B cell (primary cell): ENCODE results near the gene ARPC4. TPM values are rescaled to one million over a fixed set of nuclear protein-coding genes. Genes with fewer than 3 reads are reported as not detected.

ENCODE experiments used
- ATAC-seq: fragments of 200-7000 bp; cut with Tn5 transposase; one replicate; pipeline ENCODE4 v1.10.0; 2021; ENCODE audit warnings: low read depth, mild to moderate bottlenecking, moderate number of reproducible peaks, moderate library complexity
- CTCF ChIA-PET: fragments of 350-600 bp; sonication (Branson Sonifier 250); formaldehyde crosslinking; loops from one replicate; lab custom pipeline; 2021; ENCODE audit warnings: antibody characterized with exemption, inconsistent platforms; lab: Charles Lee
- POLR2A ChIA-PET: fragments of 350-600 bp; sonication (Branson Sonifier 250); formaldehyde crosslinking; loops from one replicate; lab custom pipeline; 2021; ENCODE audit warnings: antibody characterized with exemption; lab: Charles Lee
- DNase-seq: peaks from one replicate; pipeline ENCODE4 v3.0.0; 2013
- H2AFZ ChIP-seq: 2 replicates; pipeline ENCODE4 v1.6.1; 2012; ENCODE audit warnings: mild to moderate bottlenecking, low read depth, low read length; ENCODE audit not compliant: insufficient read depth, poor library complexity, severe bottlenecking
- H3K27ac ChIP-seq, 2 donors: 1 replicate in 1 of 2; 2 replicates in 1 of 2; pipeline ENCODE4 v1.5.1; 2012 to 2013; ENCODE audit warnings: low read length in 2 of 2, mild to moderate bottlenecking in 2 of 2, moderate library complexity in 1 of 2
- H3K27me3 ChIP-seq, 4 experiments: fragments of 200-600 bp in 1 of 4; sonication (generic) in 1 of 4; replicated peaks in 1 of 4; 1 replicate in 2 of 4; 2 replicates in 2 of 4; pipeline versions ENCODE4 v1.6.1 to v1.7.0; 2013 to 2016; ENCODE audit warnings: low read length in 3 of 4, mild to moderate bottlenecking in 2 of 4, mixed read lengths in 1 of 4, moderate library complexity in 1 of 4; ENCODE audit not compliant: insufficient read depth in 4 of 4, control insufficient read depth in 3 of 4; ENCODE audit errors: control extremely low read depth in 1 of 4
- H3K36me3 ChIP-seq, 2 experiments: replicated peaks in 1 of 2; 1 replicate in 1 of 2; 2 replicates in 1 of 2; pipeline versions ENCODE4 v1.6.1 to v1.7.1; 2013; ENCODE audit warnings: low read length in 1 of 2; ENCODE audit not compliant: insufficient read depth in 2 of 2, control insufficient read depth in 1 of 2; ENCODE audit errors: control extremely low read depth in 1 of 2, extremely low read depth in 1 of 2
- H3K4me1 ChIP-seq, 2 donors: fragments of 200-600 bp in 1 of 2; sonication (generic) in 1 of 2; 1 replicate in 1 of 2; 2 replicates in 1 of 2; pipeline versions ENCODE4 v1.5.1 to v1.6.1; 2013 to 2017; ENCODE audit warnings: low read length in 2 of 2; ENCODE audit not compliant: control insufficient read depth in 2 of 2, insufficient read depth in 2 of 2
- H3K4me2 ChIP-seq: replicated peaks from 2 replicates; pipeline ENCODE3; 2012; ENCODE audit warnings: mild to moderate bottlenecking, low read depth, low read length; ENCODE audit not compliant: poor library complexity, severe bottlenecking
- H3K4me3 ChIP-seq, 5 experiments: fragments of 200-600 bp in 1 of 5; sonication (generic) in 1 of 5; 1 replicate in 3 of 5; 2 replicates in 2 of 5; pipeline versions ENCODE4 v1.5.1 to v1.7.0; 2011 to 2016; ENCODE audit warnings: low read length in 4 of 5, mild to moderate bottlenecking in 4 of 5, low read depth in 2 of 5, control low read depth in 1 of 5, moderate library complexity in 1 of 5; ENCODE audit not compliant: insufficient read depth in 1 of 5; ENCODE audit errors: control extremely low read depth in 1 of 5, extremely low read depth in 1 of 5
- H3K79me2 ChIP-seq: fragments of 200-600 bp; sonication (generic); one replicate; pipeline ENCODE4 v1.6.0; 2016; ENCODE audit warnings: low read length; ENCODE audit not compliant: control insufficient read depth, insufficient read depth
- H3K9ac ChIP-seq: fragments of 200-600 bp; sonication (generic); 2 replicates; pipeline ENCODE4 v1.6.1; 2017; ENCODE audit warnings: mild to moderate bottlenecking, low read length, moderate library complexity
- H3K9me3 ChIP-seq, 3 donors: one replicate each; pipeline versions ENCODE4 v1.6.1 to v1.7.1; 2013; ENCODE audit warnings: low read length in 2 of 3; ENCODE audit not compliant: control insufficient read depth in 2 of 3, insufficient read depth in 1 of 3; ENCODE audit errors: control extremely low read depth in 1 of 3
- H4K20me1 ChIP-seq: 2 replicates; pipeline ENCODE4 v1.6.0; 2012; ENCODE audit warnings: mild to moderate bottlenecking, low read length; ENCODE audit not compliant: insufficient read depth, control insufficient read depth, poor library complexity, severe bottlenecking
- H3K27ac Mint-ChIP-seq: one replicate; pipeline ENCODE4 v1.8.0; 2021; ENCODE audit warnings: mixed read lengths
- H3K27me3 Mint-ChIP-seq: one replicate; pipeline ENCODE4 v1.8.0; 2021; ENCODE audit warnings: mixed read lengths
- H3K4me1 Mint-ChIP-seq: one replicate; pipeline ENCODE4 v1.8.0; 2021; ENCODE audit warnings: mixed read lengths
- H3K4me3 Mint-ChIP-seq: one replicate; pipeline ENCODE4 v1.8.0; 2021; ENCODE audit warnings: mixed read lengths
- H3K9me3 Mint-ChIP-seq: one replicate; pipeline ENCODE4 v1.8.0; 2022; ENCODE audit warnings: mixed read lengths; ENCODE audit not compliant: insufficient read depth
- CTCF ChIP-seq: fragments of 200-600 bp; IDR thresholded peaks from one replicate; pipeline ENCODE4 v1.8.0; 2022; ENCODE audit warnings: antibody characterized with exemption, mild to moderate bottlenecking
- EZH2 ChIP-seq: IDR thresholded peaks from 2 replicates; pipeline ENCODE4 v1.6.1; 2012; ENCODE audit warnings: borderline replicate concordance, low read depth, mild to moderate bottlenecking, moderate library complexity, low read length; ENCODE audit not compliant: insufficient read depth, poor library complexity, severe bottlenecking
- WGBS: methylation state at CpG from one replicate; pipeline ENCODE4 v1.1.5; 2013; ENCODE audit warnings: missing lambda C conversion rate; ENCODE audit not compliant: insufficient coverage; 5-methylcytosine and 5-hydroxymethylcytosine counted together
- intact Hi-C: fragments of 100-400 bp; cut with micrococcal nuclease; formaldehyde crosslinking; loops from one replicate; pipeline ENCODE4 v1.10.0; 2022
- polyA plus RNA-seq: library from polyadenylated mRNA; depleted of rRNA; stranded (reverse); fragments of >200 nt; gene quantifications from 2 replicates; pipeline ENCODE4 v1.2.3, GENCODE V29; 2012
- total RNA-seq, 2 donors: library from RNA; stranded (reverse); fragments of 120-200 nt in 1 of 2; gene quantifications; 1 replicate in 1 of 2; 2 replicates in 1 of 2; pipeline versions ENCODE4 v1.2.3 to v1.2.4, GENCODE V29; 2013 to 2022

The ARPC4 gene
- total and polyA plus RNA-seq, 2 donors (not counting 1 experiment from before 2014, with no cell fraction given), result 110 to 174 TPM

- H3K9ac ChIP-seq, result no peak overlapping the region
- H3K4me2 ChIP-seq, result no peak overlapping the region
- intact Hi-C loops, result no loop called here
- POLR2A ChIA-PET, result interaction anchor here (0.6 kb wide), 1 partner anchor 140 kb away, joined by 3 read pairs; no protein-coding TSS in a partner anchor
- 93% methylated on average over 6 of the region's 7 CpGs for WGBS
- TF ChIP-seq EZH2 (no peak), CTCF (no peak)
- Mint-ChIP-seq H3K4me1 (peaks cover 31% of the 10 kb centered on the region), H3K27ac (no peak overlapping the region), H3K9me3 (no peaks in the 10 kb centered on the region), H3K27me3 (no peaks in the 10 kb centered on the region), H3K4me3 (no peak overlapping the region)
- no peak overlapping the region for H3K4me3 ChIP-seq
- H3K79me2 ChIP-seq, result peaks cover 23% of the 10 kb centered on the region
- no peaks in the 10 kb centered on the region for H3K27me3 ChIP-seq
- CTCF ChIA-PET, result no interaction called here
- H3K27ac ChIP-seq, result no peak overlapping the region
- H2AFZ ChIP-seq, result no peak overlapping the region
- no peaks in the 10 kb centered on the region for H4K20me1 ChIP-seq
- H3K9me3 ChIP-seq, result no peaks in the 10 kb centered on the region
- no peak for DNase-seq
- H3K4me1 ChIP-seq, result peaks cover 21 to 29% of the 10 kb centered on the region in 2 donors
- ATAC-seq, result no peak
- H3K36me3 ChIP-seq, result peaks cover 2 to 62% of the 10 kb centered on the region in 2 experiments
Measured at GRCh38 chr3:9785602-9786001, 7.3 kb upstream of the ARPC4 start.

GRCh38 chr3:9786209-9786739 lies 6.6 kb upstream of the ARPC4 start:
- ATAC-seq (no peak), DNase-seq (no peak)
- H3K27me3 Mint-ChIP-seq, result no peaks in the 10 kb centered on the region
- no peak overlapping the region for H3K4me2 ChIP-seq
- H3K9me3 ChIP-seq, result no peaks in the 10 kb centered on the region
- peaks cover 29% of the 10 kb centered on the region for H3K79me2 ChIP-seq
- peaks cover 2 to 62% of the 10 kb centered on the region in 2 experiments for H3K36me3 ChIP-seq
- no peak overlapping the region for H3K9ac ChIP-seq
- CTCF ChIA-PET, result interaction anchor here (0.7 kb wide), 1 partner anchor 160 kb away, joined by 3 read pairs; no protein-coding TSS in a partner anchor
- TF ChIP-seq EZH2, result no peak
- no peak for TF ChIP-seq CTCF
- 100% methylated on average over 1 of the region's 7 CpGs for WGBS
- H3K9me3 Mint-ChIP-seq, result no peaks in the 10 kb centered on the region
- intact Hi-C loops, result no loop called here
- H3K27ac Mint-ChIP-seq, result no peak overlapping the region
- H3K4me1 ChIP-seq, result peaks cover 18 to 28% of the 10 kb centered on the region in 2 donors
- no peaks in the 10 kb centered on the region for H3K27me3 ChIP-seq
- H2AFZ ChIP-seq, result no peak overlapping the region
- H3K4me3 ChIP-seq, result no peak overlapping the region
- POLR2A ChIA-PET, result no interaction called here
- no peak overlapping the region for H3K4me3 Mint-ChIP-seq
- H3K4me1 Mint-ChIP-seq, result peaks cover 30% of the 10 kb centered on the region
- no peaks in the 10 kb centered on the region for H4K20me1 ChIP-seq
- no peak overlapping the region for H3K27ac ChIP-seq
